ENCODE results near the gene PRSS27. TPM values are rescaled to one million over a fixed set of nuclear protein-coding genes. Genes with fewer than 3 reads are reported as not detected.

The PRSS27 gene
- total and polyA plus RNA-seq, 2 donors (not counting 3 experiments of a cell fraction or from before 2014, with no cell fraction given): 0.33 to 0.53 TPM

GRCh38 chr16:2710711-2711231 is 9.3 kb downstream of the PRSS27 start:
- H3K36me3 ChIP-seq (ENCODE audit: control insufficient read depth in 2 of 2, extremely low read depth in 1 of 2, insufficient read depth in 2 of 2, low read length in 2 of 2): peaks cover 0 to 17% of the 10 kb centered on the region in 2 experiments
- no TSS peak for BruUV-seq (replicated peaks)
- CTCF ChIA-PET: interaction anchor here (1.0 kb wide), 1 partner anchor 19 kb away, joined by 3 read pairs; no protein-coding TSS in a partner anchor
- POLR2A ChIA-PET: no interaction called here
- H3K4me1 ChIP-seq (ENCODE audit: control insufficient read depth, extremely low read depth, insufficient read depth, low read length): no peaks in the 10 kb centered on the region
- dilution Hi-C loops (cut with MboI; ENCODE audit: extremely low pct_ligation_motif_present, low sequenced_read_pairs): no loop called here
- H4K20me1 ChIP-seq (replicated peaks; ENCODE audit: control insufficient read depth, extremely low read depth, insufficient read depth, low read length): no peaks in the 10 kb centered on the region
- no peaks in the 10 kb centered on the region for H3K9me3 ChIP-seq (replicated peaks; ENCODE audit: control insufficient read depth, insufficient read depth, low read length)
- H3K4me3 ChIP-seq (replicated peaks in 1 of 3; ENCODE audit: insufficient read depth in 1 of 3, low read depth in 1 of 3, low read length in 3 of 3): no peak overlapping the region
- no peak overlapping the region for H2AFZ ChIP-seq (ENCODE audit: low read depth, low read length)
- DNase-seq (ENCODE audit: low read depth, low spot score) (no peak), FAIRE-seq (no peak)
- H3K9ac ChIP-seq (replicated peaks; ENCODE audit: extremely low read depth, insufficient read depth, low read length): no peak overlapping the region
- no peaks in the 10 kb centered on the region for H3K79me2 ChIP-seq (ENCODE audit: control insufficient read depth, insufficient read depth, low read length)
- intact Hi-C loops (cut with micrococcal nuclease): no loop called here
- no peaks in the 10 kb centered on the region for H3K9me1 ChIP-seq (replicated peaks; ENCODE audit: control insufficient read depth, extremely low read depth, insufficient read depth, low read length)
- H3K27me3 ChIP-seq (ENCODE audit: control insufficient read depth in 2 of 2, insufficient read depth in 2 of 2, low read length in 2 of 2): no peaks in the 10 kb centered on the region
- TF ChIP-seq MAX (IDR thresholded peaks at IDR 0.05; ENCODE audit: insufficient read depth, insufficient read length) (peak; percentile 11), CTCF (IDR thresholded peaks at IDR 0.05; ENCODE audit: extremely low read depth in 1 of 2, insufficient read depth in 1 of 2, low read depth in 1 of 2, low read length in 2 of 2) (no peak)
- H3K4me2 ChIP-seq (ENCODE audit: insufficient read depth, low read length): no peak overlapping the region
- H3K27ac ChIP-seq (ENCODE audit: insufficient read depth, low read depth, low read length): no peak overlapping the region

- dilution Hi-C loops (cut with MboI; ENCODE audit: extremely low pct_ligation_motif_present, low sequenced_read_pairs): no loop called here
- intact Hi-C loops (cut with micrococcal nuclease): no loop called here
- no peaks in the 10 kb centered on the region for H3K9me3 ChIP-seq (replicated peaks; ENCODE audit: control insufficient read depth, insufficient read depth, low read length)
- no peak overlapping the region for H3K9ac ChIP-seq (replicated peaks; ENCODE audit: extremely low read depth, insufficient read depth, low read length)
- peaks cover 0 to 20% of the 10 kb centered on the region in 2 experiments for H3K36me3 ChIP-seq (ENCODE audit: control insufficient read depth in 2 of 2, extremely low read depth in 1 of 2, insufficient read depth in 2 of 2, low read length in 2 of 2)
- no peaks in the 10 kb centered on the region for H4K20me1 ChIP-seq (replicated peaks; ENCODE audit: control insufficient read depth, extremely low read depth, insufficient read depth, low read length)
- TF ChIP-seq POLR2AphosphoS5 (IDR thresholded peaks at IDR 0.05; ENCODE audit: insufficient read depth, low read depth, low read length): no peak
- TF ChIP-seq GATA2 (IDR thresholded peaks at IDR 0.05; ENCODE audit: insufficient read depth, insufficient read length, low read depth, low read length): no peak
- no peaks in the 10 kb centered on the region for H3K79me2 ChIP-seq (ENCODE audit: control insufficient read depth, insufficient read depth, low read length)
- no peak for DNase-seq (ENCODE audit: low read depth, low spot score)
- H3K9me1 ChIP-seq (replicated peaks; ENCODE audit: control insufficient read depth, extremely low read depth, insufficient read depth, low read length): no peaks in the 10 kb centered on the region
- no peak overlapping the region for H3K27ac ChIP-seq (ENCODE audit: insufficient read depth, low read depth, low read length)
- ChIA-PET POLR2A (no interaction called here), CTCF (interaction anchor here (1.0 kb wide), 1 partner anchor 18 kb away, joined by 3 read pairs; no protein-coding TSS in a partner anchor)
- no peak overlapping the region for H3K4me3 ChIP-seq (replicated peaks in 1 of 3; ENCODE audit: insufficient read depth in 1 of 3, low read depth in 1 of 3, low read length in 3 of 3)
- FAIRE-seq: no peak
- no peak overlapping the region for H2AFZ ChIP-seq (ENCODE audit: low read depth, low read length)
- H3K4me2 ChIP-seq (ENCODE audit: insufficient read depth, low read length): no peak overlapping the region
- H3K4me1 ChIP-seq (ENCODE audit: control insufficient read depth, extremely low read depth, insufficient read depth, low read length): no peaks in the 10 kb centered on the region
- no TSS peak for BruUV-seq (replicated peaks)
- H3K27me3 ChIP-seq (ENCODE audit: control insufficient read depth in 2 of 2, insufficient read depth in 2 of 2, low read length in 2 of 2): no peaks in the 10 kb centered on the region
Measured at GRCh38 chr16:2710021-2710710, 9.9 kb downstream of the PRSS27 start.

Data from endothelial cell of umbilical vein (primary cell).